Body of pancreas (tissue), 4 donors: Measurements from ENCODE around the gene IP6K3.

Experiments
- POLR2A ChIP-seq, 3 donors: fragments of 450-650 bp; IDR thresholded peaks; one replicate each; pipeline ENCODE4 v1.6.1; 2016; ENCODE audit warnings: antibody characterized with exemption in 3 of 3, mild to moderate bottlenecking in 2 of 3
- TF ChIP-seq, protein P1 (sequence below), 7 experiments: fragments of 450-650 bp in 4 of 7; fragments of 200-600 bp in 3 of 7; sonication (generic) in 3 of 7; IDR thresholded peaks; one replicate each; pipeline ENCODE4 v1.5.1; 2016 to 2019; ENCODE audit warnings: antibody characterized with exemption in 7 of 7

- TF ChIP-seq, protein P1, sequence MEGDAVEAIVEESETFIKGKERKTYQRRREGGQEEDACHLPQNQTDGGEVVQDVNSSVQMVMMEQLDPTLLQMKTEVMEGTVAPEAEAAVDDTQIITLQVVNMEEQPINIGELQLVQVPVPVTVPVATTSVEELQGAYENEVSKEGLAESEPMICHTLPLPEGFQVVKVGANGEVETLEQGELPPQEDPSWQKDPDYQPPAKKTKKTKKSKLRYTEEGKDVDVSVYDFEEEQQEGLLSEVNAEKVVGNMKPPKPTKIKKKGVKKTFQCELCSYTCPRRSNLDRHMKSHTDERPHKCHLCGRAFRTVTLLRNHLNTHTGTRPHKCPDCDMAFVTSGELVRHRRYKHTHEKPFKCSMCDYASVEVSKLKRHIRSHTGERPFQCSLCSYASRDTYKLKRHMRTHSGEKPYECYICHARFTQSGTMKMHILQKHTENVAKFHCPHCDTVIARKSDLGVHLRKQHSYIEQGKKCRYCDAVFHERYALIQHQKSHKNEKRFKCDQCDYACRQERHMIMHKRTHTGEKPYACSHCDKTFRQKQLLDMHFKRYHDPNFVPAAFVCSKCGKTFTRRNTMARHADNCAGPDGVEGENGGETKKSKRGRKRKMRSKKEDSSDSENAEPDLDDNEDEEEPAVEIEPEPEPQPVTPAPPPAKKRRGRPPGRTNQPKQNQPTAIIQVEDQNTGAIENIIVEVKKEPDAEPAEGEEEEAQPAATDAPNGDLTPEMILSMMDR (IDR thresholded peaks at IDR 0.05), result peak; percentile 7 to 60 (median 54)
- TF ChIP-seq POLR2A (IDR thresholded peaks at IDR 0.05), result no peak
These were observed 46.2 kb downstream of the IP6K3 start for GRCh38 chr6:33700391-33701050.
